Measurements from ENCODE around the gene MCRIP1. TPM values are rescaled to one million over a fixed set of nuclear protein-coding genes. Genes with fewer than 3 reads are reported as not detected.
A peak's percentile ranks its signal among the peaks of the same experiment; 100 is the strongest.

The MCRIP1 gene
- total and polyA plus RNA-seq, 2 of the 4 experiments (the other 2 are of a cell fraction), result 56.5 to 164 TPM

DNA sequence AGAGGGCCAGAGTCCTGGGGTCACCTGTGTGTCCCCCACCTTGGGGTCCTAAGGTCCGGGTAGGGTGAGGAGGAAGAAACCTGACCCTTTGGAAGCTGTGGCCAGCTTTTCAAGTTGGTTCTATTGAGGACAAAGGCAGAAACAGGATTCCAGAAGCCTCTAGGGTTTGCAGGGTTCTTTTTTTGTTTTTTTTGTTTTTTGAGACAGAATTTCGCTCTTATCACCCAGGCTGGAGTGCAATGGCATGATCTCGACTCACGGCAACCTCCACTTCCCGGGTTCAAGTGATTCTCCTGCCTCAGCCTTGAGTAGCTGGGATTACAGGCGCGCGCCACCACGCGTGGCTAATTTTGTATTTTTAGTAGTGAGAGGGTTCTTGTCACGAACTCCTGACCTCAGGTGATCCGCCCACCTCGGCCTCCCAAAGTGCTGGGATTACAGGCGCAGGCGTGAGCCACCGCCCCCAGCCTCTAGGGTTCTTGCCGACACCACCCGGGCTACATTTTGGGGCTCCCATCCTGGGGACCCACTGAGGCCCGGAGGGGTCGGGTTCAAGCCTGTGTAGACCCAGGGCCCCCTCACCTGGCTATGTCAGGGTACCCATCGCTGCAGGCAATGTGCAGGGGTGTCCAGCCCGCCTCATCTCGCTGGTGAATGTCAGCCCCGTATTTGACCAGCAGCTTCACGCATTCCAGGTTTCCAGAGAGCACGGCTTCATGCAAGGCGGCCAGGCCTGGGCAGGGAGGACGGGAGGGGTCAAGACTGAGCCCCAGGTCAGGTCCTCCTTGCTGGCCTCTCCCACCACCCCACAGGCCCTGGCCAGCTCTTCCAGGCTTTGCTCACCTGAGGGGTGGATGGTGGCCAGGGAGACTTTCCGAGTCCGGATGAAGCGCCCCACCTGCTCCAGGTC lies 1.1 kb upstream of the MCRIP1 start:
- Histone ChIP-seq H2AFZ (replicated peaks; ENCODE audit: low read length, poor library complexity) (peak overlapping the region; percentile 93), H3K4me3 (ENCODE audit: insufficient read depth, low read depth, low read length) (peak overlapping the region; percentile 87), H3K4me1 (ENCODE audit: control insufficient read depth, insufficient read depth, low read length) (peaks cover 15% of the 10 kb centered on the region), H3K23ac (ENCODE audit: low read depth, low read length) (peak overlapping the region; percentile 95; the same call in 1 of the 2 replicates), H3K56ac (ENCODE audit: extremely low read depth, insufficient read depth, low read length) (no peak overlapping the region), H2BK5ac (ENCODE audit: low read depth, low read length, poor library complexity, severe bottlenecking) (peak overlapping the region; percentile 98), H3K9me1 (ENCODE audit: insufficient read depth, low read length) (peaks cover 31% of the 10 kb centered on the region), H4K91ac (ENCODE audit: insufficient read depth, low read depth, low read length) (peak overlapping the region; percentile 99), H3K79me1 (ENCODE audit: low read depth in 1 of 2, low read length in 2 of 2) (peaks cover 15 to 46% of the 10 kb centered on the region in 2 experiments), H2BK15ac (ENCODE audit: low read depth, low read length) (0 out of 3 replicates have a peak overlapping the region, but pooled peaks have one; percentile 34), H3K9me3 (ENCODE audit: control insufficient read depth, insufficient read depth, low read length) (no peaks in the 10 kb centered on the region), H2BK120ac (ENCODE audit: low read depth, low read length) (peak overlapping the region; percentile 65), H3K27me3 (ENCODE audit: control insufficient read depth, insufficient read depth, low read length) (no peaks in the 10 kb centered on the region), H3K36me3 (ENCODE audit: control insufficient read depth, insufficient read depth, low read length) (peaks cover 7% of the 10 kb centered on the region; the same call in 1 of the 2 replicates), H3K4me2 (ENCODE audit: low read depth, low read length) (peak overlapping the region; percentile 95), H3K18ac (ENCODE audit: low read depth, low read length) (peak overlapping the region; percentile 97; the same call in 1 of the 2 replicates), H2AK9ac (replicated peaks; ENCODE audit: low read depth, low read length, poor library complexity) (peak overlapping the region; percentile 100), H4K20me1 (ENCODE audit: insufficient read depth, low read length) (peaks cover 20% of the 10 kb centered on the region), H3K14ac (replicated peaks; ENCODE audit: low read depth, low read length) (peak overlapping the region; percentile 100), H4K5ac (ENCODE audit: low read depth, low read length) (peak overlapping the region; percentile 97), H3K4ac (ENCODE audit: low read depth, low read length) (peak overlapping the region; percentile 100), H4K8ac (ENCODE audit: low read depth in 2 of 2, low read length in 2 of 2) (peak overlapping the region; percentile 98 to 100), H3K27ac (ENCODE audit: insufficient read depth, low read length) (peak overlapping the region; percentile 97), H3K9ac (ENCODE audit: low read depth, low read length) (peak overlapping the region; percentile 97), H2AK5ac (ENCODE audit: low read depth, low read length) (peak overlapping the region; percentile 100), H2BK20ac (ENCODE audit: low read depth, low read length) (no peak overlapping the region)
- no TSS peak for BruUV-seq (replicated peaks)
- POLR2A ChIA-PET (ENCODE audit: unreplicated experiment), result no interaction called here
- CTCF ChIA-PET, result no interaction called here
- DNase-seq, result no peak
- in situ Hi-C loops (cut with MboI; ENCODE audit: low sequenced_read_pairs) (no loop called here), intact Hi-C loops (cut with micrococcal nuclease) (no loop called here), dilution Hi-C loops (cut with HindIII; ENCODE audit: low sequenced_read_pairs, unreplicated experiment) (no loop called here)
- WGBS, 2 experiments (ENCODE audit: extremely low coverage in 2 of 2, insufficient read length in 1 of 2), result 90% methylated on average over 18 of the region's 31 CpGs; no CpG with 5 or more reads in 1 of the 2 experiments
- no peak for TF ChIP-seq NFE2L2 (IDR thresholded peaks at IDR 0.05; ENCODE audit: low read depth, low read length)
- TF ChIP-seq CEBPB (IDR thresholded peaks at IDR 0.05; ENCODE audit: low read depth, low read length), result no peak
- ATAC-seq (ENCODE audit: low read depth), result no peak
